Measurements from ENCODE around the gene TRAPPC10.
A peak's percentile ranks its signal among the peaks of the same experiment; 100 is the strongest.

TRAPPC10 gene

GRCh38 chr21:43970551-43970950, 41.6 kb upstream of the TRAPPC10 start:
- Histone ChIP-seq H3K4me3 (ENCODE audit: insufficient read length, low read depth) (no peak overlapping the region), H3K9ac (ENCODE audit: insufficient read length, low read depth) (no peak overlapping the region), H3K9me3 (ENCODE audit: insufficient read depth, low read length) (no peaks in the 10 kb centered on the region), H3K4me1 (ENCODE audit: insufficient read depth, insufficient read length) (peaks cover 15% of the 10 kb centered on the region), H3K36me3 (ENCODE audit: insufficient read depth, insufficient read length, low read length) (peaks cover 9% of the 10 kb centered on the region), H3K27me3 (ENCODE audit: insufficient read depth, insufficient read length) (no peaks in the 10 kb centered on the region)
- TF ChIP-seq SUZ12 (IDR thresholded peaks at IDR 0.05; ENCODE audit: extremely low read depth, insufficient read depth, insufficient read length), result no peak
- TF ChIP-seq ZNF274 (IDR thresholded peaks at IDR 0.05; ENCODE audit: low read depth, low read length), result no peak
- TF ChIP-seq YY1 (IDR thresholded peaks at IDR 0.05; ENCODE audit: insufficient read depth, insufficient read length), result no peak
- DNase-seq (ENCODE audit: low read depth, low spot score), result no peak

GRCh38 chr21:43971201-43971991, 40.7 kb upstream of the TRAPPC10 start:
- Histone ChIP-seq H3K4me3 (ENCODE audit: insufficient read length, low read depth) (no peak overlapping the region), H3K9me3 (ENCODE audit: insufficient read depth, low read length) (no peaks in the 10 kb centered on the region), H3K9ac (ENCODE audit: insufficient read length, low read depth) (no peak overlapping the region), H3K4me1 (ENCODE audit: insufficient read depth, insufficient read length) (peaks cover 15% of the 10 kb centered on the region), H3K27me3 (ENCODE audit: insufficient read depth, insufficient read length) (no peaks in the 10 kb centered on the region), H3K36me3 (ENCODE audit: insufficient read depth, insufficient read length, low read length) (peaks cover 9% of the 10 kb centered on the region)
- no peak for DNase-seq (ENCODE audit: low read depth, low spot score)
- TF ChIP-seq SUZ12 (IDR thresholded peaks at IDR 0.05; ENCODE audit: extremely low read depth, insufficient read depth, insufficient read length) (no peak), YY1 (IDR thresholded peaks at IDR 0.05; ENCODE audit: insufficient read depth, insufficient read length) (no peak), ZNF274 (IDR thresholded peaks at IDR 0.05; ENCODE audit: low read depth, low read length) (no peak)

- Histone ChIP-seq H3K4me1 (ENCODE audit: insufficient read depth, insufficient read length) (peaks cover 15% of the 10 kb centered on the region), H3K27me3 (ENCODE audit: insufficient read depth, insufficient read length) (no peaks in the 10 kb centered on the region), H3K9ac (ENCODE audit: insufficient read length, low read depth) (no peak overlapping the region), H3K9me3 (ENCODE audit: insufficient read depth, low read length) (no peaks in the 10 kb centered on the region), H3K4me3 (ENCODE audit: insufficient read length, low read depth) (no peak overlapping the region), H3K36me3 (ENCODE audit: insufficient read depth, insufficient read length, low read length) (peaks cover 9% of the 10 kb centered on the region)
- no peak for DNase-seq (ENCODE audit: low read depth, low spot score)
- no peak for TF ChIP-seq SUZ12 (IDR thresholded peaks at IDR 0.05; ENCODE audit: extremely low read depth, insufficient read depth, insufficient read length)
- TF ChIP-seq ZNF274 (IDR thresholded peaks at IDR 0.05; ENCODE audit: low read depth, low read length), result no peak
- TF ChIP-seq YY1 (IDR thresholded peaks at IDR 0.05; ENCODE audit: insufficient read depth, insufficient read length), result no peak
Measured at GRCh38 chr21:43971992-43972255, 40.2 kb upstream of the TRAPPC10 start.

GRCh38 chr21:43972850-43973633, 39.1 kb upstream of the TRAPPC10 start:
- Histone ChIP-seq H3K27me3 (ENCODE audit: insufficient read depth, insufficient read length) (no peaks in the 10 kb centered on the region), H3K4me1 (ENCODE audit: insufficient read depth, insufficient read length) (peaks cover 15% of the 10 kb centered on the region), H3K9ac (ENCODE audit: insufficient read length, low read depth) (no peak overlapping the region), H3K36me3 (ENCODE audit: insufficient read depth, insufficient read length, low read length) (peaks cover 9% of the 10 kb centered on the region), H3K4me3 (ENCODE audit: insufficient read length, low read depth) (no peak overlapping the region), H3K9me3 (ENCODE audit: insufficient read depth, low read length) (no peaks in the 10 kb centered on the region)
- TF ChIP-seq SUZ12 (IDR thresholded peaks at IDR 0.05; ENCODE audit: extremely low read depth, insufficient read depth, insufficient read length), result no peak
- TF ChIP-seq ZNF274 (IDR thresholded peaks at IDR 0.05; ENCODE audit: low read depth, low read length), result no peak
- TF ChIP-seq YY1 (IDR thresholded peaks at IDR 0.05; ENCODE audit: insufficient read depth, insufficient read length), result no peak
- no peak for DNase-seq (ENCODE audit: low read depth, low spot score)

- TF ChIP-seq YY1 (IDR thresholded peaks at IDR 0.05; ENCODE audit: insufficient read depth, insufficient read length) (no peak), ZNF274 (IDR thresholded peaks at IDR 0.05; ENCODE audit: low read depth, low read length) (no peak), SUZ12 (IDR thresholded peaks at IDR 0.05; ENCODE audit: extremely low read depth, insufficient read depth, insufficient read length) (no peak)
- H3K36me3 ChIP-seq (ENCODE audit: insufficient read depth, insufficient read length, low read length), result peaks cover 9% of the 10 kb centered on the region
Measured at GRCh38 chr21:43973634-43973955, 38.5 kb upstream of the TRAPPC10 start.

GRCh38 chr21:43974791-43975468, 37.2 kb upstream of the TRAPPC10 start:
- peak overlapping the region; percentile 61 for H3K9ac ChIP-seq (ENCODE audit: insufficient read length, low read depth)
- no peak overlapping the region for H3K4me3 ChIP-seq (ENCODE audit: insufficient read length, low read depth)
- peaks cover 4% of the 10 kb centered on the region for H3K36me3 ChIP-seq (ENCODE audit: insufficient read depth, insufficient read length, low read length)
- H3K27me3 ChIP-seq (ENCODE audit: insufficient read depth, insufficient read length), result no peaks in the 10 kb centered on the region
- TF ChIP-seq ZNF274 (IDR thresholded peaks at IDR 0.05; ENCODE audit: low read depth, low read length), result no peak
- TF ChIP-seq SUZ12 (IDR thresholded peaks at IDR 0.05; ENCODE audit: extremely low read depth, insufficient read depth, insufficient read length), result no peak
- no peak for TF ChIP-seq YY1 (IDR thresholded peaks at IDR 0.05; ENCODE audit: insufficient read depth, insufficient read length)
- peaks cover 12% of the 10 kb centered on the region for H3K4me1 ChIP-seq (ENCODE audit: insufficient read depth, insufficient read length)
- no peak for DNase-seq (ENCODE audit: low read depth, low spot score)
- no peaks in the 10 kb centered on the region for H3K9me3 ChIP-seq (ENCODE audit: insufficient read depth, low read length)

More at GRCh38 chr21:43973634-43973955, 38.5 kb upstream of the TRAPPC10 start:
- H3K9ac ChIP-seq (ENCODE audit: insufficient read length, low read depth), result no peak overlapping the region
- no peak overlapping the region for H3K4me3 ChIP-seq (ENCODE audit: insufficient read length, low read depth)
- peaks cover 15% of the 10 kb centered on the region for H3K4me1 ChIP-seq (ENCODE audit: insufficient read depth, insufficient read length)
- DNase-seq (ENCODE audit: low read depth, low spot score), result no peak
- H3K9me3 ChIP-seq (ENCODE audit: insufficient read depth, low read length), result no peaks in the 10 kb centered on the region
- no peaks in the 10 kb centered on the region for H3K27me3 ChIP-seq (ENCODE audit: insufficient read depth, insufficient read length)

All from NT2/D1 (cell line).